ENCODE measurements around the gene CUL9.

The CUL9 gene

DNA sequence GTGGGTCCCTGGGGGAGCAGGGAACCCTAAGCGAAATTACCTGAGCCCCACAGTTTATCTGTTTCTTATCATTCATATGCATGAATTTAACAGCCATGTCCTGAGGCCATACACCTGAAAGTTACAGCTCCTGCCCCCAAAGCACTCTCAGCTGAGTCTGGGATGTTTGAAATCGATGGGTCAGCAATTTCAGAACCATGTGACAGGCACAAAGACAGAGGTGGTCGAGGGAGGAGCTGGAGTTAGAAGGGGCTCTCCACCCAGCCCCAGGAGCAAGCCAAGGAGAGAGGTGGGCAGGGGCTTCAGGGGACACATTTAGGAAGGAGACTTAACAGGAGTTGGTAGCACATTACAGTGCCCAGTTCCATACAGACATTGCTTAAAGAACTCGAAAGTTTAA is 76.2 kb downstream of the CUL9 start:
- no peak for DNase-seq

DNA sequence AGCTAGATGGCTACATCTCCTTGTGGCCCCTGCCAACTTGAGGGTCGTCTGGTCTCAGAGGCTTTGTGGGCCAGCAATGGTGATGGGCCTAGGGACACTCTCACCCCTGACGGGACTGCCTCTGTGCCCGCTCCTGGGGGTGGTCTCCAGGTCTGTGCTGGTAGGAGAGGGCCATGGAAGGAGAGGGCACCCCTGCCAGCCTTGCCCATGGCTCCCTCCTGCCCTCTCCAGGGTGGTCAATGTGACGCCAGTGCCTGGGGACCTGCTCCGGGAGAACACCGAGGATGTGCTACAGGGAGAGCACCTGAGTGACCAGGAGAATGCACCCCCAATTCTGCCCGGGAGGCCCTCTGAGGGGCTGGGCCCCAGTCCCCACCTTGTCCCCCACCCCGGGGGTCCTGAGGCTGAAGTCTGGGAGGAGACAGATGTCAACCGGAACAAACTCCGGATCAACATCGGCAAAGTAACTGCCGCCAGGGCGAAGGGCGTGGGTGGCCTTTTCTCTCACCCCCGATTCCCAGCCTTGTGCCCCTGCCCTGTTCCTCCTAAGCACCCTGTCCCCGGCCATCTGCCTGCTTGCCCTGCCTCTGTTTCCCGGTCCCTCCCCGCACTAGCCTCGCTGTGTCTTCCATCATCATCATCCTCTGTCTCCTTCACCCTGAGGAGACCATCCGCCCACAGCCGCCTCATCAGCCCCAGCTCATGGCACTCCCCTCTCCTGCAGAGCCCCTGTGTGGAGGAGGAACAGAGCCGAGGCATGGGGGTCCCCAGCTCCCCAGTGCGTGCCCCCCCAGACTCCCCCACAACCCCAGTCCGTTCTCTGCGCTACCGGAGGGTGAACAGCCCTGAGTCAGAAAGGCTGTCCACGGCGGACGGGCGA is 77.1 kb downstream of the CUL9 start:
- no peak for DNase-seq

DNA sequence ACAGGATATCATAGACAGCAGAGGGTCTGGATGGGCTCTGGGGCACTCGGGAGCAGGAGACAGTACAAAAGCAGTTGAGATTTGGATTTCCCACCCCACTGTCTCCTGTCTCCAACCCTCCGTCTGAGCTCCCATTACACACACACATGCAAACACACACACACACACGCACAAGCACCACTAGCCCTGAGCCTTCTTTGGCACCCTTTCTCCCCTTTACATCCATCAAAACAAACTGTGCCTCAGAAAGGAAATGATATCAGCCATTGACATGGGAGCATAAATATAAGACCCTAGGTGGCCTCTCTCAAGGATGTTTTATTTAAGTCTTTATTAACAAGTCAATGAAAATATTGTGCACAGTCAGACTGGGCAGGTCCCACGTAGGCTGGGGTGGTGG is 78.8 kb downstream of the CUL9 start:
- no peak for DNase-seq

DNA sequence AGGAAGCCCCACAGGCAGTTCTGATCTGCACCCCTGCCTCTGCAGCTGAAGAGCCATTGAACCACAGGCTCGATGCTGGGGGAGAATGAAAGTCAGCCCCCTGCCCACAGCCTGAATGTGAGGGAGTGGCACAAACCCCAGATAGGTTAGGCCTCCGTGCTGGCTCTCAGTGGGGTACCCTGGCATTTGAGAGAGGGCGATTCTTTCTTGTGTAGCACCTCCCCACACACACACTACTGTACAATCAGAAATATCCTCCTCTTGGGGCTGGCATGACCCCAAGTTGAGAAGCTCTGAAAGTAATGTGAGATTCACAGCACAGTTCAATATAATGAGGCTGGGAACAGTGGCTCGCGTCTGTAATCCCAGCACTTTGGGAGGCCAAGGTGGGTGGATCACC is 79.2 kb downstream of the CUL9 start:
- no peak for DNase-seq

DNA sequence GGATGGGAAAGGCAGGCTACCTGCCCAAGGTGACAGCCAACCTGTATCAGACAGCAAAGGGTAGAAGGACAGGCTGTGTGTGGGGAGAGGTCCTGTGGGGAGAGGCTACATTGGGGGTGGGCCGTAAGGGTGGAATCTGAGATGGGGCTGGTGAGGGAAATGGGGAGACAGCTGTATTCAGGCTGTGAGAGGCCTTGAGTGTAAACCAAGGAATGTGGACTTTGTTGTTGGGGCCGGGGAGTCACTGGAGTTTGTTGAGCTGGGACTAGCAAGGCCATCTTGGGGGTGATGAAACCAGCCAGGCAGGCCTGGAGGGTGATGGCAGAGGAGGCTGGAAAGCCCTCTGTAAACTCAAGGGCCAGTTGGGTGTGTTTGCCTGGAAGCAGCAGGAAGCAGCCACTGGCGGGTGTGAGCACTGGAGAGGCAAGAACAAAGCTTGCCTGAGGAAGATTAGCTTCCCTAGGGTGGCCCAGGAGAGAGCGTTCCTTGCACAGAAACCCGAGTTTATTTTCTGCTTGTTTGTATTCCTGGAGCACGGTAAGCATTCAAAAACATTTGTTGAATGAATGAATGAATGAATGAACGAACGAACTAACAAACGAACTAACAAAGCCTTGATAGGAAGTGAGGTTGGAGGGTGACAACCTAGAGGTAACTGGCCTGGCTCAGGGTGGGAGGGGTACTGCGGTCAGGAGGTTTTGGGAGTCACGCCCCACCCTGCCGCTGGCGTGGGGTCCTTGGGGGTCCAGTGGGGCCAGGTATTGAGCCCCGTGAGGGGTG is 80.2 kb downstream of the CUL9 start:
- no peak for DNase-seq

DNA sequence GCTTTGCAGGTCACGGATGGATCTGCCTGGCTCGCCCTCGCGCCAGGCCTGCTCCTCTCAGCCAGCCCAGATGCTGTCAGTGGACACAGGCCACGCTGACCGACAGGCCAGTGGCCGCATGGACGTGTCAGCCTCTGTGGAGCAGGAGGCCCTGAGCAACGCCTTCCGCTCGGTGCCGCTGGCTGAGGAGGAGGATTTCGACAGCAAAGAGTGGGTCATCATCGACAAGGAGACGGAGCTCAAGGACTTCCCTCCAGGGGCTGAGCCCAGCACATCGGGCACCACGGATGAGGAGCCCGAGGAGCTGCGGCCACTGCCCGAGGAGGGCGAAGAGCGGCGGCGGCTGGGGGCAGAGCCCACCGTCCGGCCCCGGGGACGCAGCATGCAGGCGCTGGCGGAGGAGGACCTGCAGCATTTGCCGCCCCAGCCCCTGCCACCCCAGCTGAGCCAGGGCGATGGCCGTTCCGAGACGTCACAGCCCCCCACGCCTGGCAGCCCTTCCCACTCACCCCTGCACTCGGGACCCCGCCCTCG is 80.9 kb downstream of the CUL9 start:
- no peak for DNase-seq

DNA sequence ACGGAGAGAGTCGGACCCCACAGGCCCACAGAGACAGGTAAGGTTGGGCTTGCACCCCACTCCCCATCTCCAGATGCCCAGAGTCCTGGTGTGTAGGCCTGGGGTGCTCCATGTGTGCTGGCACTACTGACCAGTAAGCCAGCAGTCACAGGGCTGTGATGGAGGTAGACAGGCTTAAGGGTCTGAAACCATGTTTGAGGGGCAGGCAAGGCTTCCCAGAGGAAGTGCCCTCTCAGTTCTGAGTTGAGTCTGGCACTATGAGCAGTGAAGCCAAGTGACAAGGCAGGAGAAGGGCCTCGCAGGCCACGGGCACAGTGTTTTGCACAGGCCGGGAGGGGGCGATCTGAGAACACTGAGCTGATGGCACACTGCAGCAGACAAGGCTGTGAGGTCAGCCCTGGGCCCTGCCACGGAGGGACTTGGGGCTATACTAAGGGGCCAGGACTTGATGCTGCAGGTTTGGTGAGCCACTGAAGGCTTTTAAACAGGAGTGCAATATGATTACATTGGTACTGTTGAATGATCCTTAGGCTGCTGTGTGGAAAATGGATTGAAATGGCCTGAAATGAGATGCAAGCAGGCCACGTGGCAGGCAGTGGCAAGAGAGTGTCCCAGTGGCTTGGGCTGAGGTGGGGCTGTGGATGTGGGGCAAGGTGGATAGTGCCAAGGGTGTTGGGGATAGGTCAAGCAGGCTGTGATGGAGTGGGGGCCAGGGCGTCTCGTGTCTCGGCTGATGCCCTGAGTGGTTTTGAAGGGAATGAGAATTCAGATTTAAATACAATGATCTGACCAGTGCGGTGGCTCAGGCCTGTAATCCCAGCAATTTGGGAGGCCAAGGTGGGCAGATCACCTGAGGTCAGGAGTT is 81.5 kb downstream of the CUL9 start:
- DNase-seq, result peak; percentile 8

DNA sequence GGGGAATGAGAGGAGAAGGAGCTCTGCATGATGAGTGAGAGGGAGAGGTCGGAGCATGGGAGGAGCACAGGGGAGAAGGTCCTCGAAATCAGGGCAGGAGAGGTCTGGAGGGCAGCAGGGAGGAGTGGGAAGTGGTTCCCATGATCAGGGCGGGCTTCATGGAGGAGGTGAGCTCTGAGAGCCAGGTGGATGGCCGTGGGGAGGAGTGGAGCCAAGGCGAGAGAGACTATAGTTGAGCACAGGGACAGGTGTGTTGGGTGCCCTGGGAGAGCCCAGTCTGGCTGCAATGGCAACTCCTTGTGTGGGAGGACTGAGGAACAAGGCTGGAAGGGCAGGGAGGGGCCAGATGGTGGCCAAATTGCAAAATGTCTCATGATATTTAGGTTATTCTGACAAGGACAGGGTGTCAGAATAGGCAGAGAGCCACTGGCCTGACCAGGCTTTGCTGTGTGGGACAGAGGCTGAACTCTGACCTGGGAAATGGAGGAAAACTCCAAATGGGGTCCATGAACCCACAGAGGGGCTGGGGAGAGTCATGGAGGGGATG is 82.7 kb downstream of the CUL9 start:
- DNase-seq, result no peak

DNA sequence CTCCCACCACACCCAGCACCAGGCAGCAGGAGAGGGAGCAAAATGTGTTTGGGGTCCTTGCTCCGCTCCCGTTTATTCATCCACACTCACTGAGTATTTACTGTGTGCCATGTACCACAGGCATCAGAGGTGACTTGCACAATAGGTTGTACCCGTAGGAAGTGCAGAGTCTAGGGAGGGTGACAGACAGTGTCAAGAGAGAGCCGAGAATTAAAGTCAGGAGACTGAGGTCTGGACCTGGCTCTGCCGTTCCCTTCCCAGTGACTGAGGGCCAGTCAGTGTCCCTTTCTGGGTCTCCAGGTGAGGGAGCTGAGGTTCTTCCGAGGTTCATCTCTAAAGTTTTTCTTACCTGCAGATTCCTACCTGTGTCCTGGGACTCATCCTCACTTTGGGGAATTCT is 83.6 kb downstream of the CUL9 start:
- DNase-seq, result no peak

DNA sequence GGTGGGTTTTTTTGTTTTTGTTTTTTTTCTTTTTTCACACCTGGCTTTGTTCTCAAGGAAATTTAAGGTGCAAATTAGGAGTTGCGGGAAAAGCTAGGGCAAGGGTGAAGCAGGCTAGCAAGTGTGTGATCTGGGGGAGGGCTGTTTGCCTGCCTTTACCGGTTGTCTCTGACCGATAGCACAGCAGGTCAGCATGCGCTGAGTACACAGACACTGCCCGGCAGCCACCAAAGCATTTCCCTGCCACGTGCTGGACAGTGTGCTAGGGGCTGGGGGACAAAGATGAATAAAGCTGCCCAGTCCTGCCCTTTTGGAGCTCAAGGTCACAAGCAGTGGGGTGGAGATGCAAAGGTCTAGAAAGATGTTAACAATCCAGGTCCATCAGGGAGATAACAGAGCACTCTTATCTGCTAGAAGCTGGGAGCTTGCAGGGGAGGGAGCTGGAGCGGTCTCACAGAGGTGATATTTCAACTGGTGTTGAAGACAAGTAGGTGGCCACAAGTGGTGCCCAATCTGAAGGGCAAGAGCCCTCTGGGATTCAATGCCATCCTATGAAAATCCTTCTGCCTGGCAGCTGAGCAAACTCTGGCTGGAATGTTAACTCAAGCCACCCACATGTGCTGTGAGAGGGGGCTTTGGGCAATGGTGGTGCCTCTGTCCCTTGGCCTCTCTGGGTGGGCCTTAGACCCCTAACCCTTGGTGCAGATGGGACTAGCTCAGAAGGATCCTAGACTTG is 85.8 kb downstream of the CUL9 start:
- no peak for DNase-seq

DNA sequence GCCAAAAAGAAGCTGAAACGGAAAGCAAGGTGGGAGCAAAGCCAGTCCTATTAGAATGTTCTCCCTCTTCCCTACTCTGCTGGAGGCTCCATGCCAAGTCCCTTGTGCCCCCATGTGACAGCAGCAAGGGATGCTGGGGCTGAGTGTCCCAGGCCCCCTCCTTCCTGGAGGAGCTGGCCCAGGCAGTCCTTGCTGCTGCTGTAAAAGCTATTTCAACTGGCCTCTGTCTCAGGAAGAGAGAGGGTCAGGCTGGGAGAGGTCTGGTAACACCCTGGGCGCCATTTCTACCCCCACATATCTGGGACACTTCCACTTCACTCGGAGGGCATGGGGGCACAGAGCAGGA is 86.3 kb downstream of the CUL9 start:
- no peak for DNase-seq

DNA sequence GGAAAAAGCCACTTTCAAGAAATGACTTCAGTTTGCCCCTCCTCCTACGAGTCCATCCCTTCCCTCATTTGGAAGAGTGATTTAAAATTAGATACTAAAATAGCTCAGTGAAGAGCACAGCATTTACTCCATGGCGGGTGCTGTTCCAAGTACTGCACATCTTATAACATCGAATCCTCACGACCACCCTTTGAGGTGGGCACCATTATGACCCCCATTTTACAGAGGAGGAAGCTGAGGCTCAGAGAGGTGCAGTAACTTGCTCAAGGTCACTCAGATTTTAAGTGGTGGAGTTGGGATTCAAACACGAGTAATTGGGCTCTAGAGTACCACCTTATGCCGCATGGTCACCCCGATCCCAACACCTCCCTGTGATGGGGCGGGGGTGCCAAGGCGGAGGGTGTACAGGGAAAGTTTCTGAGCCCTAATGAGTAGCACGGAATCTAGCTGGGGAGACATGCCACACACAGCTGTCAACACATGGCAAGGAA is 86.8 kb downstream of the CUL9 start:
- no peak for DNase-seq

DNA sequence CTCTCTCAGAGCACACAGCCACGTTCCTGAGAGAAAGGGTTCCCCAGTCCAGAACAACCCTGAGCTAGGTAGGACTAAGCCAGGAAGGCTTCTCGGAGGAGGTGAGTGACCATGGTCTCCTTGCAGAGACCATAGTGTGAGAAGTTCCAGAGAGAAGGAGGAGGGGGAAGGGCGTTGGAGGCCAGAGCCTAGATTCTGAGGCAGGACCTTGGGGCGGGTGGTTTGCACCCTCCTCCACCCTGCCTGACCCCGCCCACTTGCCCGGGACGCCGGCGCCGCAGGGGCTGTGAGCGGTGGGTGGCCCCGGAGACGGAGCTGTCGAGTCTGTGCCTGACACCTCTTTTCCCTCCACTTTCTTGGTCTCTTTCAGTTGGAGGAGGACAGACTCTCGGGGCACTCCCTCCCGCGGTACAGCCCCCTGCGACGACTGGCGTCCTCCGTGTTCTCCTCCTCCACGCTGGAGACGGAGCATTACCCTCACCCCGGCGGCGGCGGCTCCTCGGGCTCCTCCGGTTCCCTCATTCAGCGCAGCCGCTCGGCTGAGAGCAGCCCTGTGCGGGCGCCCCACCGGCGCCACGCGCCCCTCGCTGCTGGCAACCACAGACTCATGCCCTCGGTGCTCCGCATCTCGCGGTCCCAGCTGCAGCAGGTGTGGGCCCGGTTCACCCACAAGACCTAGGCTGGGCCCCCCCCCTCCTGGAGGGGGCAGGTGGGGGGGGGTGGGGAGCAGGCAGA is 87.4 kb downstream of the CUL9 start:
- no peak for DNase-seq

DNA sequence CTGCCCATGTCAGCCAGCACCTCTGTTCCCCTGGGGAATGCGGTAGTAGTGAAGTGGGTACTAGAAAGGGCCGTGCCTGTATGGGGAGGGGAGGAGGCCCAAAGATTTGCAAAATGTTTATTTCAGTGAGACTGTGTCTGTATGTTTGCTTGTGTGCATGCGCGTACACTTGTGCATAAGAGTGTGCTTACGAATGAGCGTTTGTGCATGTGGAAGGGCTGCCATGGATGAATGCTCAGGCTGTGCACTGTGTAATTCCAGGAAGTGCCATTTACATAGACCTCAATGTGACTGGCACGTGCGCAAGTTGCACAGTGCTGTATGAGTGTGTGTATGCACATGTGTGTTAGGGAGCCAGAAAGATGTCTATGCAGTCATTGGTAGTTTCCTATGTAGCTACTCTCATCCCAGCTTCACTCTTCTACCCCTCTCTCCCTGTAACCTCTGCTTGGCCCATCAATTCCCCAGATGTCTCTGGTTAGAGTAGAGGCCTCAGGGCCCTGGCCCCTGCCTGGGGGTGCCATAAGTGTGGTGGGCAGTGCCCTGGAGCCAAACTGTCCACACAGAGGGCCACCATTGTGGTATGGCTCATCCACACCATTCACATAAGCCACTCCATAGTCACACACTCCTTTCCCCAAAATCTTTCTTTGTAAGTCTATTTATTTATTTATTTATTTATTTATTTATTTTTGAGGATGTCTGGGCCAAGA is 89.3 kb downstream of the CUL9 start:
- DNase-seq, result peak; percentile 51

DNA sequence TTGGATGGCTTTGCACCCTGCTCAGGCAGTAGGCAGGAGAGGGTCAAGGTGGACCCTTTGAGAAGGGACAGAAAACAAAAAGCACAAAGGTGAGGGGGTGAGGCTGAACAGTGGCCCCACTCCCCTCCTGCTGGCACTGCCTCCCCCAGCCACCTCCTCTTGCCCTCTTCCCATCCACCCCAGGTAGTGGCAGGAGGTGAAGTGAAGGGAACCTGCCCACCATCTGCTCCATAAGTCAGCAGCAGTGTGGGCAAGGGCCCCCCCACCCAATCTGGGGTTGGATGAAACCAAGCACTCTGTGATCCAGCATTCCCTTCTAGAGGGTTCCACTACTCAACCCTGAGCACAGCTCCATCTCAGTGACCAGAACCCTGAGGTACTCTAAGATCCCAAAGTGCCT is 89.9 kb downstream of the CUL9 start:
- no peak for DNase-seq

DNA sequence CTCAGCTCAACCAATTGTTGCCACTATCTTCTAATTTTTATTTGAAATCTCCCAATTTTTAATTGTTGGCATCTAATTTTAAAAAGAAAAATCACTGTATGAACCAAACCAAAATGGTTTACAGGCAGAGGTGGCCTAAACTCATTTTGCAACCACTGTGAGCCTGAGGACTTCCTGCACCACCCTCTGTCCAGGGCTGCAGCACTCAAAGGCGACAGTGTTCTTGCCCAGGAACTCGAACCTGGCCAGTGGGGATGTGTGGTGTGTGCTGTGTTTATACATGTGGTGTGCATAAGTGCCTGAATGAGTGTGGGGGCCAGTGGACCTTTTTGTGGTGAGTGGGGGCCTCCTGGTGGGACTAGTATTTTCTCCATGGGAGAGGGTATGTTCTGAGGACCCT is 91.7 kb downstream of the CUL9 start:
- DNase-seq, result no peak
